NOMO-1 treated with DMSO at 0.1 percent for 48 hours (cell line): ENCODE data around the gene SPINK5.

Source experiments
- DNase-seq: peaks from one replicate; lab custom pipeline; 2025; ENCODE audit not compliant: unreplicated experiment; lab: John Stamatoyannopoulos, UW

Gene SPINK5

DNA sequence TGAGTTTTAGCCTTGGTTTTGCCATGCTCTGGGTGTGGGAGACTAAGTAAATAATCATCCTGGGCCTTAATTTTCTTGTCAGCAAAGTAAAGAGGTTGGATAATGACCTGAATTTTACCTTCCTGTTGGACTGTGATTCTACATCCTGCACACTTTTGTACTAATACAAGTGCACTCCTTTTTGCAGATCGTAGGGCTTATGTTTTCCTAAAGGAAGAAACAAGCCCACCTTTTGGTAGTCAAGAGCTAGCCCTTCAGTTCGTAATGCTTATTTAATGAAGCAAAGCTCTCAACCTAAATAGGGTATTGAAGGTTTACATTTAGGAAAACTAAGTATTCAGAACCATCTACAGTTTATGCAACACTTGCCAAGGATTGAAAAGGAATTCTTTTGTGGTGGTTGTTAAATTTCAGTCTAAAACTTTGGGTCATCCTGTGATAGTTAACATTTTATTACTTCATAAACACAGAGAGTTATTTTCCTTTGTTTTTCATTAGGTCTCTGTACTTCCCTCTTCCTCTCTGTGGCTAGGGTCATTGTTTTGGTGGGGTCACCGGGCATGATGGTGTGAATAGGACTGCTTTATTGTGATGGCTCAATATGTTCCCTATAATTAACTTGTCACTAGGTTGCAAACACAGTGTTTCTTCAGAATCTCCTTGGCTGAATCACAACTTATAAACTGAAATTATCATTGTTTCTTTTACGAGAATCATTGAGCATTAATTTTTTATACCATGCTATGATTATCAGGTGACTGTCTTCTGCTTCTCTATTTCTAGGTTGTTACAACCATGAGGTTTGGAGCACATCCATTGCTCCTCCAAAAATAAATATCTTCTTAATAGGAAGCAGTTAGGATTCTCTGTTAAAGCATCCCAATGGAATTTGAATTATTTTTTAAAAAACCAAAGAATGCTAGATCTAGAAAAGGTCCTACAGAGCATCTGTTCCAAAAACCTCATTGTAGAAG lies 28.5 kb downstream of the SPINK5 start:
- no peak for DNase-seq

- no peak for DNase-seq
Measured at GRCh38 chr5:148094336-148094735, 30.6 kb downstream of the SPINK5 start.

DNA sequence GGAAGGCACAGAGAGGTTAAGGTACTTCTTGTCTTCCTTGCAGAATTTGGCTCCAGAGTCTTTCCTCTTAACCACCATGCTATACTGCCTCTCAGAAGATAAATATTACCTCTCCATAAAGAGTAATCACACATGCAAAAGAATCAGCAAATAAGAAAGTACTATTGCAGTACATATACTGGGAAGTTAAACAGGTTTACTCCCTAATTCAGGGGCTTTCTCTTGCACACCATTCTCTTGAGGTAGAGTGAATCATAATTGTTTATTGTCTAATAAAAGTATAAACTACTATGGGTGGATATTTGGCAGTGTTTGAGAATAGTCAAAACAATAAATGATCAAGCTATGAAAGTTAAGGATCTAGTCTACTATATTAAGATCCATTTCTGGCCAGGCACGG lies 40.4 kb downstream of the SPINK5 start:
- no peak for DNase-seq

- no peak for DNase-seq
Measured at GRCh38 chr5:148107608-148108007, 43.8 kb downstream of the SPINK5 start.

GRCh38 chr5:148113243-148113642 lies 49.5 kb downstream of the SPINK5 start:
- no peak for DNase-seq

DNA sequence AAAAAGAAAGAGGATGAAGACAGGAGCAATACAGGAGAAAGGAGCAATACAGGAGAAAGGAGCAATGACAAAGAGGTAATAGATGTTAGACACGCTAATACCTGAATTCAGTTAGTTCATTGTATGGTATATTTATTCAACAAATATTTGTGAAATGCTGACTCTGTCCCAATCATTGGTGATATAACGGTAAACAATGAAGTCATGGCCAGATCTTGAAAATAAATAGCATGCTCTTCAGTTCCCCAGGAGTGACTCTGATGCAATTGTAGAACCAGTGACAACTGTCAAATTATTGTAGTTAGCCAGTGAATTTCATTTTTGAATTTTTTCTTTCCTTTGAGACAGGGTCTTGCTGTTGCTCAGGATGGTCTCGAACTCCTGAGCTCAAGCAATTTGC lies 56.5 kb downstream of the SPINK5 start:
- DNase-seq = no peak

- DNase-seq = no peak
Measured at GRCh38 chr5:148125641-148126040, 61.9 kb downstream of the SPINK5 start.

GRCh38 chr5:148135091-148136048 lies 71.6 kb downstream of the SPINK5 start:
- no peak for DNase-seq

- DNase-seq = no peak
Measured at GRCh38 chr5:148140846-148141245, 77.1 kb downstream of the SPINK5 start.

DNA sequence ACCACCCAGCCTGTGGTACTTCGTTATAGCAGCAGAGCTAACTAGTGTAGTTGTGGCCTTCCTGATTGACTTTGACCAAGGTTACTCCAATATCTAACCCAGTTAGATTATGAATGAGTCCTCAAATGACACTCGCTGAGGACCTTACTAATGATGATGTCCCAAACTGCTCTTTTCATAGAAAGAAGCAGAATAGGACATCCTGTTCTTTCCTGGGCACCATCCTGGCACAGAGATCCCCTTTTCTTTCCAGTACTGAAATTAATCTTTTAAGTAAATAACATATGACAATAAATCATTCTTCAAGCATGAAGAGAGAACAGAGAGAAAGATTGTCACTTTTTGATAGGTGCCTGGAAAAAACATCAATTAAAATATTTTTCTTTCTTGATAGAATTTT lies 77.9 kb downstream of the SPINK5 start:
- DNase-seq = no peak

GRCh38 chr5:148145916-148146315 lies 82.1 kb downstream of the SPINK5 start:
- DNase-seq = no peak

DNA sequence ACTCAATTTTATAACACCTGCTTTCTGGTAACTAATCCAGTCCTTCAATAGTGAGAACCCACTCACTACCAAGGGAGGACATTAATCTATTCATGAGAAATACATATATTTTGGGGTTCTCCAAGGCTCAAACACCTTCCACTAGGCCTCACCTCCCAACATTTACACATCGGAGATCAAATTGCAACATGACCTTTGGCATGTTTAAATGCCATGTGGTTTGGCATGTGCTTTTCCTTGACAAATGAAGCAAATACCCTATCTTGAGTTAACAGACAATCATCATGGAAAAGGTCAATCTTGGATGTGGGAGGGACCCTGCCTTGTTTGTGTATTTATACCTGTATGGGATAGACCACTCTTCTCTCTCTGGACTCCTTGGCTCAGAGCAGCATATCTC lies 82.7 kb downstream of the SPINK5 start:
- DNase-seq = no peak

GRCh38 chr5:148147415-148147814 lies 83.6 kb downstream of the SPINK5 start:
- DNase-seq = no peak

GRCh38 chr5:148151872-148152271 lies 88.1 kb downstream of the SPINK5 start:
- no peak for DNase-seq

DNA sequence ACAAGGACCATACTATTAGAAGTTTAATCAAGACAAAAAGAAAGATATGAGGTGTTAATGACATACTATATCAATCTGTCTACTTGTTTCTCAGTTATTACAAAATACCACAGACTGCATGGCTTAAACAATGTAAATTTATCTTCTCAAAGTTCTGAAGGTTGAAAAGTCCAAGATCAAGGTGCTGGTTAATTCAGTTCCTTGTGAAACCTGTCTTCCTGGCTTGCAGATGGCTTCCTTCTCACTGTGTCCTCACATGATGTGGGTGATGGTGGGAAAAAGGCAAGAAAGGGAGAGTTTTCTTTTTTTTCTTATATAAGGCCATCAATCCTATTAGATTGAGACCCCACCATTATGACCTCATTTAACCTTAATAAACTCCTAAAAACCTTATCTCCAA lies 89.0 kb downstream of the SPINK5 start:
- DNase-seq = no peak

DNA sequence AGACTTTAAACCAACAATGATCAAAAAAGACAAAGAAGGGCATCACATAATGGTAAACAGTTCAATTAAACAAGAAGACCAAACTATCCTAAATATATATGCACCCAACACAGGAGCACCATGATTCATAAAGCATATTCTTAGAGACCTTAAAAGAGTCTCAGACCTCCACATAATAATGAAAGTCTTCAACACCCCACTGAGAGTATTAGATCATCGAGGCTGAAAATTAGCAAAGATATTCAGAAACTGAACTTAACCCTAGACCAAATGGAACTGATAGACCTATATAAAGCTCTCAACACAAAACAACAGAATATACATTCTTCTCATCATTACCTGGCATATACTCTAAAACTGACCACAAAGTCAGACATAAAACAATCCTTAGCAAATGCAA lies 92.8 kb downstream of the SPINK5 start:
- no peak for DNase-seq

DNA sequence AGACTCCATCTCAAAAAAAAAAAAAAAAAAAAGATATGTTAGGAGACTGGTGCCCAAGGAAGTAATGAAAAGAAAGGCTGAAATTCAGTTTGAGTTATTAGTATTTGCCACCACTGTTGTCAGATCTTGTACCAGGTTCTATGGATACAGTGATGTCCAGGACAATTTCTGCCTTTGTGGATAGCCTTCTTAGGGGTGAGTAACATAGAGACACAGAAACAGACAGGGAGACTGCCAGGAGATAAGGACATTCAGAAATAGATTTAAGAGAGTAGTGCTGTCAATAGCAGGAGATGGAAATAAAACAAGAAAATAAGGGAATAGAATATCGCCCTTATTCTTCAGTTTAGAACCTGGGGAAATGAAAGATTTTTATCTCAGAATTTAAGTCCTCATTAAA lies 98.3 kb downstream of the SPINK5 start:
- DNase-seq = no peak

DNA sequence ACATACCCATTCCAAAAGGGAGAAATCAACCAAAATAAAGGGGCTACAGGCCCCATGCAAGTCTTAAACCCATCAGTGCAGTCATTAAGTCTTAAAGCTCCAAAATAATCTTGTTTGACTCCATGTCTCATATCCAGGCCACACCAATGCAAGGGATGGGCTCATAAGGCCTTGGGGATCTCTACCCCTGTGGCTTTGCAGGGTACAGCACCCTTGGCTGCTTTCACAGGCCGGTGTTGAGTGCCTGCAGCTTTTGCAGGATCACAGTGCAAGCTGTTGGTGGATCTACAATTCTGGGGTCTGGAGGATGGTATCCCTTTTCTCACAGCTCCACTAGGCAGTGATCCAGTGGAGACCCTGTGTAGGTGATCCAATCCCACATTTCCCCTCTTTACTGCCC lies 99.6 kb downstream of the SPINK5 start:
- DNase-seq = no peak

GRCh38 chr5:148166550-148167283 lies 102.9 kb downstream of the SPINK5 start:
- no peak for DNase-seq

DNA sequence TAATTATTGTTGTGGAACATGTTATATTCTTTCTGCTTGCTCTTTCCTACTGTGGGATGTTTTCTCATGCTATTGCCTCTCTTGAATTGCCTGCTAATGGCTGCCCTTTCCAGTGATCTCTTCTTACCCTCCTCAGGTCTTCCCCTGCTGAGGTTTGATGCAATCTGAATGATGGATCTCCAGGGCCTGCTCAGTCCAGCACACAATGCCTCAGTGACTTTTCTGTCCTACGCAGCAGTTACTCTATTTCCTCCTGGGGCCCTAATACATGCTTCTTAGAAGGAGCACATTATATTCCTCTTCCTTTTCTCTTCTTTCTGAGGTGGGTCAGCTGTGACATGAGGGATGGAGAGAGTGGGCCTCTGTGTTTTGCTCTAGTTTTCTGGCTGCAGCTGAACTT lies 104.5 kb downstream of the SPINK5 start, which contains the start of gene SPINK14:
Gene SPINK14 (plus strand): TSS at position 301 of the 400 bp plus-strand sequence. CDS start 1,187 bp downstream, outside the sequence.
- no peak for DNase-seq

DNA sequence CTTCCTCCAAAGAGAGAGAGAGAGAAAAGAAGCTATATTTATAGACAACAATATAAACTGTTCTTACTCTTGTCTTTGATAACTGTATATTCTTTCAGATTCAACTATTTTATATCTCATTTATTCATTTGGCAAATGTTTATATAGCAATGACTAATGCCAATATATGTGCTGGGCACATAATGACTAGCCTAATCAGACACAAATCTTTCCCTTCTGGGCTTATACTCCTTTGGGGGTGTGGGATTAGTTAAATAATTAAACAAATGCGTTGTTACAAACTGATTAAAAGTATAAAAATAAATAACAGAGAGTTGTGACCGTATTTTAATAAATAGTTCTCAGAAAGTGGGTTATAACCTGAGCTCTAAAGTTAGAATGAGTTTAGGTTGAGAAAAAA lies 108.6 kb downstream of the SPINK5 start:
- DNase-seq = no peak
